Osteoblast (primary cell): ENCODE data around the gene LARP6. TPM values are rescaled to one million over a fixed set of nuclear protein-coding genes. Genes with fewer than 3 reads are reported as not detected.

Source experiments
- DNase-seq: peaks from one replicate; pipeline ENCODE4 v3.0.0; 2011; ENCODE audit warnings: low spot score, mixed read lengths; ENCODE audit not compliant: insufficient read length; ENCODE audit errors: missing footprints
- H2AFZ ChIP-seq: 2 replicates; pipeline ENCODE4 v1.6.0; 2011; ENCODE audit warnings: mild to moderate bottlenecking, low read length
- H3K27ac ChIP-seq: 2 replicates; pipeline ENCODE4 v1.5.1; 2011; ENCODE audit warnings: mild to moderate bottlenecking, low read depth, low read length, moderate library complexity
- H3K27me3 ChIP-seq: 2 replicates; pipeline ENCODE4 v1.6.0; 2012; ENCODE audit warnings: mild to moderate bottlenecking, control low read depth, inconsistent platforms, low read length, moderate library complexity; ENCODE audit not compliant: insufficient read depth
- H3K36me3 ChIP-seq: 2 replicates; pipeline ENCODE4 v1.5.1; 2011; ENCODE audit warnings: mild to moderate bottlenecking, low read length, control low read depth, moderate library complexity; ENCODE audit not compliant: insufficient read depth
- H3K4me1 ChIP-seq: 2 replicates; pipeline ENCODE4 v1.5.1; 2011; ENCODE audit warnings: mild to moderate bottlenecking, low read length, control low read depth, moderate library complexity; ENCODE audit not compliant: insufficient read depth
- H3K4me2 ChIP-seq: 2 replicates; pipeline ENCODE4 v1.6.0; 2011; ENCODE audit warnings: mild to moderate bottlenecking, low read length; ENCODE audit not compliant: insufficient read depth
- H3K4me3 ChIP-seq: fragments of 200-600 bp; sonication (generic); 3 replicates; pipeline ENCODE4 v1.5.1; 2012; ENCODE audit warnings: mild to moderate bottlenecking, low read length, inconsistent platforms; ENCODE audit not compliant: insufficient read depth
- H3K79me2 ChIP-seq: 2 replicates; pipeline ENCODE4 v1.6.0; 2012; ENCODE audit warnings: mild to moderate bottlenecking, low read length, control low read depth, inconsistent platforms; ENCODE audit not compliant: insufficient read depth
- H3K9me3 ChIP-seq: 2 replicates; pipeline ENCODE4 v1.5.1; 2011; ENCODE audit warnings: low read depth, low read length, control low read depth
- H4K20me1 ChIP-seq: 2 replicates; pipeline ENCODE4 v1.6.0; 2012; ENCODE audit warnings: mild to moderate bottlenecking, low read length, control low read depth; ENCODE audit not compliant: insufficient read depth
- CTCF ChIP-seq: IDR thresholded peaks from 2 replicates; pipeline ENCODE4 v1.5.1; 2011; ENCODE audit warnings: mild to moderate bottlenecking, low read depth, low read length, moderate library complexity; ENCODE audit errors: extremely low read depth
- total RNA-seq: library from RNA; depleted of rRNA; stranded (reverse); fragments of >200 nt; gene quantifications from 2 replicates; pipeline ENCODE4 v1.2.3, GENCODE V29; 2012

The LARP6 gene
- total RNA-seq, 1 donor, result 77.4 TPM

- H3K27me3 ChIP-seq, result no peaks in the 10 kb centered on the region
- no peak for DNase-seq
- peaks cover 7% of the 10 kb centered on the region for H4K20me1 ChIP-seq
- peaks cover 17% of the 10 kb centered on the region for H3K4me1 ChIP-seq
- no peak overlapping the region for H2AFZ ChIP-seq
- H3K9me3 ChIP-seq, result no peaks in the 10 kb centered on the region
- no peak for TF ChIP-seq CTCF
- H3K36me3 ChIP-seq, result peaks cover 53% of the 10 kb centered on the region
- no peak overlapping the region for H3K27ac ChIP-seq
- peaks cover 41% of the 10 kb centered on the region for H3K79me2 ChIP-seq
- H3K4me2 ChIP-seq, result no peak overlapping the region
- H3K4me3 ChIP-seq, result no peak overlapping the region
Measured at GRCh38 chr15:70832176-70832575, 21.8 kb downstream of the LARP6 start.

- Histone ChIP-seq H3K27me3 (no peaks in the 10 kb centered on the region), H3K4me3 (no peak overlapping the region), H3K4me2 (no peak overlapping the region), H3K27ac (no peak overlapping the region), H3K36me3 (peaks cover 50% of the 10 kb centered on the region), H4K20me1 (peaks cover 7% of the 10 kb centered on the region), H3K79me2 (peaks cover 33% of the 10 kb centered on the region), H2AFZ (no peak overlapping the region), H3K9me3 (no peaks in the 10 kb centered on the region), H3K4me1 (peaks cover 26% of the 10 kb centered on the region)
- DNase-seq, result no peak
- TF ChIP-seq CTCF, result no peak
Measured at GRCh38 chr15:70831094-70831911, 22.7 kb downstream of the LARP6 start.

GRCh38 chr15:70830615-70831014 lies 23.3 kb downstream of the LARP6 start:
- Histone ChIP-seq H4K20me1 (peaks cover 7% of the 10 kb centered on the region), H3K36me3 (peaks cover 43% of the 10 kb centered on the region), H3K79me2 (peaks cover 30% of the 10 kb centered on the region), H3K27me3 (no peaks in the 10 kb centered on the region), H3K4me2 (no peak overlapping the region), H3K9me3 (no peaks in the 10 kb centered on the region), H3K27ac (no peak overlapping the region), H2AFZ (no peak overlapping the region), H3K4me3 (no peak overlapping the region), H3K4me1 (peaks cover 32% of the 10 kb centered on the region)
- no peak for TF ChIP-seq CTCF
- no peak for DNase-seq

- Histone ChIP-seq H3K36me3 (peaks cover 32% of the 10 kb centered on the region), H3K27ac (no peak overlapping the region), H3K27me3 (no peaks in the 10 kb centered on the region), H3K4me3 (no peak overlapping the region), H3K4me2 (no peak overlapping the region), H4K20me1 (peaks cover 7% of the 10 kb centered on the region), H2AFZ (no peak overlapping the region), H3K4me1 (peaks cover 36% of the 10 kb centered on the region), H3K79me2 (peaks cover 30% of the 10 kb centered on the region), H3K9me3 (no peaks in the 10 kb centered on the region)
- no peak for DNase-seq
- no peak for TF ChIP-seq CTCF
Measured at GRCh38 chr15:70829371-70830166, 24.4 kb downstream of the LARP6 start.
